Cardiac muscle cell (in vitro differentiated cells and primary cell): ENCODE results near the gene MRPL51. TPM values are rescaled to one million over a fixed set of nuclear protein-coding genes. Genes with fewer than 3 reads are reported as not detected.
"Not testable (repeated sequence)": the region's sequence is repeated elsewhere in the genome, so short reads cannot be mapped to it uniquely, and the experiment has no call there.

Experiments
- DNase-seq, 2 donors: peaks; one replicate each; pipeline versions ENCODE4 v3.0.0 to v3.0.0-alpha.2; 2010 to 2017; ENCODE audit warnings: low read depth in 1 of 2, low spot score in 1 of 2
- H3K27ac ChIP-seq: fragments of 200-600 bp; sonication (generic); 2 replicates; pipeline ENCODE4 v1.5.1; 2016
- H3K27me3 ChIP-seq: fragments of 200-600 bp; sonication (generic); 2 replicates; pipeline ENCODE4 v1.6.0; 2016; ENCODE audit warnings: control low read depth
- H3K36me3 ChIP-seq: fragments of 200-600 bp; sonication (generic); 2 replicates; pipeline ENCODE4 v1.5.1; 2016; ENCODE audit warnings: control low read depth
- H3K4me1 ChIP-seq: fragments of 200-600 bp; sonication (generic); 2 replicates; pipeline ENCODE4 v1.8.1; 2017; ENCODE audit warnings: low read depth, mild to moderate bottlenecking, mixed run types
- H3K4me3 ChIP-seq: fragments of 200-600 bp; sonication (generic); 2 replicates; pipeline ENCODE4 v1.5.1; 2016; ENCODE audit warnings: mild to moderate bottlenecking
- H3K9me3 ChIP-seq: fragments of 200-600 bp; sonication (generic); 2 replicates; pipeline ENCODE4 v1.5.1; 2017; ENCODE audit warnings: low read depth, mild to moderate bottlenecking, control low read depth
- polyA plus RNA-seq: library from polyadenylated mRNA; unstranded; fragments of >200 nt; fragmentation: Nextera tagmentation; extraction: Ambion mirVana; gene quantifications from 2 replicates; pipeline ENCODE4 v1.2.1, GENCODE V29; 2016
- total RNA-seq: library from RNA; depleted of rRNA; stranded (reverse); fragments of >200 nt; gene quantifications from 2 replicates; pipeline ENCODE4 v1.2.3, GENCODE V29; 2016
- TF ChIP-seq, protein P1 (sequence below): IDR thresholded peaks from 2 replicates; pipeline ENCODE4 v1.5.1; 2012; ENCODE audit warnings: low read depth, mild to moderate bottlenecking, low read length

Gene MRPL51
- total and polyA plus RNA-seq, 2 experiments from 2014 or later: 75.1 to 279 TPM

DNA sequence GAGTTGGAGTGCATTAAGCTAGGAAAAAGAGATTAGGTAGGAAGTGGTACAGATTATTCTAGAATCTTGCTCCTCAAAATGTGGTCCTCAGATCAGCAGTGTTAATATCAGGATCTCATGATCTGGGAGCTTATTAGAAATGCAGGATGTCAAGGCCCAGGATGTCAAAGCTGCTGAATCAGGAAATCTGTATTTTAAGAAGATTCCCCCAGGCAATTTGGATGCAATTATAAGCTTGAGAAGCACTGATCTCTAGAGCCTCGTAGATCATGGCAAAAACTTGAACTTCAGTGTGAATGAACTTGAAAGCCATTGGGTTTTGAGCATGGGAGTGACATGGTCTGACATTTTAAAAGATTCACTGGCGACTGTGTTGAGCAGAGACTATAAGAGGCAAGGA, 7.4 kb upstream of the MRPL51 start:
- Histone ChIP-seq H3K4me3 (no peak overlapping the region), H3K27ac (no peak overlapping the region), H3K36me3 (peaks cover 25% of the 10 kb centered on the region), H3K27me3 (no peaks in the 10 kb centered on the region), H3K9me3 (no peaks in the 10 kb centered on the region), H3K4me1 (no peaks in the 10 kb centered on the region)
- TF ChIP-seq, protein P1, sequence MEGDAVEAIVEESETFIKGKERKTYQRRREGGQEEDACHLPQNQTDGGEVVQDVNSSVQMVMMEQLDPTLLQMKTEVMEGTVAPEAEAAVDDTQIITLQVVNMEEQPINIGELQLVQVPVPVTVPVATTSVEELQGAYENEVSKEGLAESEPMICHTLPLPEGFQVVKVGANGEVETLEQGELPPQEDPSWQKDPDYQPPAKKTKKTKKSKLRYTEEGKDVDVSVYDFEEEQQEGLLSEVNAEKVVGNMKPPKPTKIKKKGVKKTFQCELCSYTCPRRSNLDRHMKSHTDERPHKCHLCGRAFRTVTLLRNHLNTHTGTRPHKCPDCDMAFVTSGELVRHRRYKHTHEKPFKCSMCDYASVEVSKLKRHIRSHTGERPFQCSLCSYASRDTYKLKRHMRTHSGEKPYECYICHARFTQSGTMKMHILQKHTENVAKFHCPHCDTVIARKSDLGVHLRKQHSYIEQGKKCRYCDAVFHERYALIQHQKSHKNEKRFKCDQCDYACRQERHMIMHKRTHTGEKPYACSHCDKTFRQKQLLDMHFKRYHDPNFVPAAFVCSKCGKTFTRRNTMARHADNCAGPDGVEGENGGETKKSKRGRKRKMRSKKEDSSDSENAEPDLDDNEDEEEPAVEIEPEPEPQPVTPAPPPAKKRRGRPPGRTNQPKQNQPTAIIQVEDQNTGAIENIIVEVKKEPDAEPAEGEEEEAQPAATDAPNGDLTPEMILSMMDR: no peak
- no peak for DNase-seq

DNA sequence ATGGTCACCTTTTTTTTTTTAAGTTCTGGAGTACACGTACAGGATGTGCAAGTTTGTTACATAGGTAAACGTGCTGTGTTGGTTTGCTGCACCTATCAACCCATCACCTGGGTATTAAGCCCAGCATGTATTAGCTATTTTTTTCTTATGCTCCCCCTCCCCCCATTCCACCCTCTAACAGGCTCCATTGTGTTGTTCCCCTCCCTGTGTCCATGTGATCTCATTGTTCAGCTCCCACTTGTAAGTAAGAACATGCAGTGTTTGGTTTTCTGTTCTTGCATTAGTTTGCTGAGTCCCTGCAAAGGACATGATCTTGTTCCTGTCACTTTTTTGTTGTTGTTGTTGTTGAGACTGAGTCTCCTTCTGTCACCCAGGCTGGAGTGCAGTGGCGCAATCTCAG, 4.2 kb upstream of the MRPL51 start:
- H3K36me3 ChIP-seq: peaks cover 28% of the 10 kb centered on the region
- peaks cover 13% of the 10 kb centered on the region for H3K4me1 ChIP-seq
- not testable (repeated sequence) for H3K9me3 ChIP-seq, H3K27ac ChIP-seq, H3K27me3 ChIP-seq, H3K4me3 ChIP-seq, DNase-seq

DNA sequence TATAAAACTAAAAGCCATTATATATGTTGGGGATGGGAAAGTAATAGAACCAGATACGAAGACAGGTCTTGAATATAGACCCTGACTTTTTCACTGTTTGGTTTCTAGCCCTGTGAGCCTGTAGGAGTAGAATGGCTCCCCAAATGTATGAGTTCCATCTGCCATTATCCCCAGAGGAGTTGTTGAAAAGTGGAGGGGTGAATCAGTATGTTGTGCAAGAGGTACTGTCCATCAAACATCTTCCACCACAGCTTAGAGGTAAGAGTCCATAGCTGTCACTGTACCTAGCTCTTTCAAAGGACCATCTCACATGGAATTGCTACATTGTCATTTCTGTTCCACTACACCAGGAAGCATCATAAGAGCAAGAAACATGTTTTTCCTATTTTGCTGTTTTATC, 1.9 kb upstream of the MRPL51 start:
- H3K9me3 ChIP-seq: no peaks in the 10 kb centered on the region
- no peak overlapping the region for H3K27ac ChIP-seq
- H3K27me3 ChIP-seq: no peaks in the 10 kb centered on the region
- peaks cover 14% of the 10 kb centered on the region for H3K4me1 ChIP-seq
- peaks cover 35% of the 10 kb centered on the region for H3K36me3 ChIP-seq
- no peak for DNase-seq
- peak overlapping the region; percentile 69 for H3K4me3 ChIP-seq
- TF ChIP-seq, protein P1: no peak

DNA sequence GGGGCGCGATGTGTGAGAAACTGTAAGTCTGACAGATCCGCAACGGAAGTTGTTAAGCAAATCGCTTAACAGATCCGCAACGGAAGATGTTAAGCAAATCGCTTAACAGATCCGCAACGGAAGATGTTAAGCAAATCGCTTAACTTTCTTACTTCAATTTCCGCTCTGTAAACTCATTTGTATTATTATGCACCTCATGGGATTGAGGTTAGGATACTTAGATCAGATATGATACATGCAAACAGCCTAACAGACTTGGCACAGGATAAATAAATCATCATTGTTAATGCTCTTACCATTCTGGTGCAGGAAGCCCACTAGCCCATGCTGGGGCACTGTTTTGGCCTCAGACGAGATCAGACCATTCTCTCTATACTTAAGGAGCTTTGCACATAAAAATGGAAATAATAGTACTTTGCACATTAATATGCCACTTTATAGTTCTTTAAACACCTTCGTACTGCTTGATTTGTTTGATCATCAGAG, 1.2 kb upstream of the MRPL51 start:
- peaks cover 30% of the 10 kb centered on the region for H3K36me3 ChIP-seq
- no peaks in the 10 kb centered on the region for H3K27me3 ChIP-seq
- H3K9me3 ChIP-seq: no peaks in the 10 kb centered on the region
- peak overlapping the region; percentile 85 for H3K27ac ChIP-seq
- no peak for DNase-seq
- TF ChIP-seq, protein P1: no peak
- peak overlapping the region; percentile 69 for H3K4me3 ChIP-seq
- H3K4me1 ChIP-seq: peaks cover 14% of the 10 kb centered on the region

DNA sequence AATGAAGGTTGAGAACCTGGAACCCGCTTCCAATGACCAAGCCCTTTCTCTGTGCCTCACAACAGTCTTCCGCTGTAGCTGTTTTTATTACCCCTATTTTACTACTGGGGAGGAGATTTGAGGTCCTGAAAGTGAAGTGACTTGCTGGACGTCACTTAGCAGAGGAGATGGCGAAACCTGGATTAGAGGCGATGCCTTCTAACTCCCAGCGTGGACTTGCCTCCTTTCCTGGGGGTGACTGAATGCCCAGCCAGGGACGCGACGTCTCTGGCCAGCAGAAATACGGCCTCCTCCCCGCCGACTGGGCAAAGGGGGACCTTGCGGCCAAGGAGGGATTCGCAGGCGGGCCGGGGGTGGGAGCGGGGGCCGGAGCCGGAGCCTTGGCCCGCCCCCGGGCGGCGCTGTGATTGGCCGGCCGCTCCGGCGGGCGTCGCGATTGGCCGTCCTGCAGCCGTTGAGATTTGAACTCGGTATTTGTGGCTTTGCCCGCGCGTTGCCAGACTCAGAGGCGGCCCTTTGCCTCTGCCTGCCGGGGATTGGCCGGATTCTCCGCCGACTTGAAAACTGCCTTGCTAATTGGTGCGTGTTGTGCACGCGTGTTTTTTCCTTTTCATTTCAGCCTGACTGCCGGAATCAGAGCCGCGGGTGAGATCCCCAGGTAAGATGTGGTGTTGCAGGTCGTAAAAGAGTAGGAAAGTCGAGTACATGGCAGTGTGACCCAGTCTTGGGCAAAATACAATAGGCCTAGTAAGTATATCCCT, 615 bp upstream of the MRPL51 start, which contains the start of gene NCAPD2:
TSS of gene NCAPD2 (plus strand) at position 606 of the 761 bp plus-strand sequence. CDS start 997 bp downstream, outside the sequence.
- H3K36me3 ChIP-seq: peaks cover 24% of the 10 kb centered on the region
- H3K4me1 ChIP-seq: peaks cover 14% of the 10 kb centered on the region
- H3K4me3 ChIP-seq: peak within 1 kb of the TSS; percentile 69
- TF ChIP-seq, protein P1: no peak
- H3K9me3 ChIP-seq: no peaks in the 10 kb centered on the region
- DNase-seq: peak; percentile 96 to 98
- H3K27me3 ChIP-seq: no peaks in the 10 kb centered on the region
- H3K27ac ChIP-seq: peak within 1 kb of the TSS; percentile 93

DNA sequence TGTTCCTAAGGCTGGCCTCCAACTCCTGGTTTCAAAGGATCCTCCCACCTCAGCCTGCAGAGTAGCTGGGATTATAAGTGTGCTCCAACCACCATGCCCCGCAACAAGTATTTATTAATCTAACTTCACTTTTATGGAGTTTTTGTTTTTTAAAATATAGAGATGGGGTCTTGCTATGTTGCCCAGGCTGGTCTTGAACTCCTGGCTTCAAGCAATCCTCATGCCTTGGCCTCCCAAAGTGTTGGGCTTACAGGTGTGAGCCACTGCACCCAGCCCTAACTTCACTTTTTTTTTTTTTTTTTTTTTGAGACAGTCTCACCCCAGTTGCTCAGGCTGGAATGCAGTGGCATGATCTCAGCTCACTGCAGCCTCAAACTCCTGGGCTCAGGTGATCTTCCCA, 2.4 kb downstream of the MRPL51 start:
- not testable (repeated sequence) for H3K4me3 ChIP-seq, DNase-seq, H3K27ac ChIP-seq, H3K27me3 ChIP-seq, H3K9me3 ChIP-seq
- Histone ChIP-seq H3K4me1 (peaks cover 14% of the 10 kb centered on the region), H3K36me3 (peaks cover 14% of the 10 kb centered on the region)
